Activated CD4-positive, alpha-beta memory T cell treated with anti-CD3 and anti-CD28 coated beads, Interleukin-2, amount 10 ng/mL, durations not matched to agents 7 days and 5 days (primary cell): ENCODE measurements around the gene DPYSL4. TPM values are rescaled to one million over a fixed set of nuclear protein-coding genes. Genes with fewer than 3 reads are reported as not detected.
"Not testable (repeated sequence)": the region's sequence is repeated elsewhere in the genome, so short reads cannot be mapped to it uniquely, and the experiment has no call there.

Experiments
- CTCF ChIA-PET: fragments of 350-600 bp; sonication (Branson Sonifier 250); formaldehyde crosslinking; loops from one replicate; lab custom pipeline; 2021; ENCODE audit warnings: antibody characterized with exemption, inconsistent platforms; lab: Charles Lee
- POLR2A ChIA-PET: fragments of 350-600 bp; sonication (Branson Sonifier 250); formaldehyde crosslinking; loops from one replicate; lab custom pipeline; 2021; ENCODE audit warnings: antibody characterized with exemption; lab: Charles Lee
- DNase-seq: peaks from one replicate; pipeline ENCODE4 v3.0.0-alpha.2; 2020
- H3K27ac Mint-ChIP-seq: one replicate; pipeline ENCODE4 v1.8.0; 2021; ENCODE audit warnings: mild to moderate bottlenecking, mixed read lengths
- H3K27me3 Mint-ChIP-seq: one replicate; pipeline ENCODE4 v1.8.0; 2021; ENCODE audit warnings: mixed read lengths
- H3K36me3 Mint-ChIP-seq: one replicate; pipeline ENCODE4 v1.8.0; 2021; ENCODE audit warnings: low read depth, mixed read lengths
- H3K4me1 Mint-ChIP-seq: one replicate; pipeline ENCODE4 v1.8.0; 2021; ENCODE audit warnings: mixed read lengths
- H3K4me3 Mint-ChIP-seq: one replicate; pipeline ENCODE4 v1.8.0; 2021; ENCODE audit warnings: mild to moderate bottlenecking, mixed read lengths
- H3K9me3 Mint-ChIP-seq: one replicate; pipeline ENCODE4 v1.8.0; 2021; ENCODE audit warnings: mixed read lengths
- total RNA-seq, 2 experiments: library from RNA; stranded (reverse); gene quantifications; one replicate each; pipeline ENCODE4 v1.2.3, GENCODE V29; 2021

DPYSL4 gene
- total RNA-seq, 2 experiments from 2014 or later = 5.4 to 6.7 TPM

DNA sequence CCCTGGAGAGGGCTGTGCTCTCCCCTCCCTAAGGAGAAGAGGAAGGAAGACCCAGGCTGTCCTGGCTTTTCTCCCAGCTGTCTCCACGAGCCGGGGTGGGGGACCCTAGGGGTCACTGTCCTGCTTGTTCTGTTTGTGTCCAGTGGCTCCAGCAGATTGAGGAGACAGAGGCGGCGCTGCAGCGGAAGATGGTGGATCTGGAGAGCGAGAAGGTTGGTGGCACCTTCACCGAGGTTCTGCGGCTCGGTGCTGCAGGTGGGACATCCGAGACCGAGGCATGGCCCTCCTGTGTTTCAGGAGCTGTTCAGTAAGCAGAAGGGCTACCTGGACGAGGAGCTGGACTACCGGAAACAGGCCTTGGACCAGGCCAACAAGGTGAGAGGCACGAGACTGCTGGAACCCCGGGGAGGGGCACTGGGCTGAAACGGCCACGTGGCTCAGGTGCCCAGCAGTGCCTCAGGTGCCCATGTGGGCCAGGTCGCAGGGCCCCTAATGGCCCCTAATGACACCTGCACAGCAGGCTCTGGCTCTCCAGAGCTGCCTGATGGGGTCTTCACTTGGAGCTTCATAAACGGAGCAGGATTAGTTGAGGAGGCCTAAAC is 33.0 kb upstream of the DPYSL4 start:
- H3K36me3 Mint-ChIP-seq = no peaks in the 10 kb centered on the region
- no peak for DNase-seq
- H3K4me1 Mint-ChIP-seq = peaks cover 9% of the 10 kb centered on the region
- ChIA-PET POLR2A (no interaction called here), CTCF (no interaction called here)
- H3K9me3 Mint-ChIP-seq = no peaks in the 10 kb centered on the region
- no peaks in the 10 kb centered on the region for H3K27me3 Mint-ChIP-seq
- no peak overlapping the region for H3K4me3 Mint-ChIP-seq
- H3K27ac Mint-ChIP-seq = no peak overlapping the region

DNA sequence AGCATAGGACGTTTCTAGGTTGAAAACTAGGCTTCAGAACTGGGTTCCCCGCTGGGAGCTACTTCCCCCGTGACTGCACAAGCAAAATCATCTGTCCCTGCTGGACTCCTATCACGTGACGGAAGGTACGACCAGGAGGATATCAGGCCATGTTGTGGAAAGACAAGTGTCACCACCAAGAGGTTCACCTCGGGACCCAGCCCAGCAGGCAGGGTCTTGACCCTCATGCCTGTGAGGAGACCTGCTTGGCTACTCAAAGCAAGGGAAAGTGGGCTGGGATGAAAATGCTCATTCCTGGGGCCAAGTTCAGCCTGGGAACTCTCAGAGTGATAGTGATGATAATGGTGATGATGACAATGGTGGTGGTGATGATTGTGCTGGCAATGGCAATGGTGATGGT is 32.3 kb upstream of the DPYSL4 start:
- no peaks in the 10 kb centered on the region for H3K27me3 Mint-ChIP-seq
- H3K9me3 Mint-ChIP-seq = no peaks in the 10 kb centered on the region
- CTCF ChIA-PET = no interaction called here
- POLR2A ChIA-PET = no interaction called here
- no peaks in the 10 kb centered on the region for H3K36me3 Mint-ChIP-seq
- H3K27ac Mint-ChIP-seq = no peak overlapping the region
- H3K4me1 Mint-ChIP-seq = peaks cover 15% of the 10 kb centered on the region
- no peak overlapping the region for H3K4me3 Mint-ChIP-seq
- DNase-seq = no peak

DNA sequence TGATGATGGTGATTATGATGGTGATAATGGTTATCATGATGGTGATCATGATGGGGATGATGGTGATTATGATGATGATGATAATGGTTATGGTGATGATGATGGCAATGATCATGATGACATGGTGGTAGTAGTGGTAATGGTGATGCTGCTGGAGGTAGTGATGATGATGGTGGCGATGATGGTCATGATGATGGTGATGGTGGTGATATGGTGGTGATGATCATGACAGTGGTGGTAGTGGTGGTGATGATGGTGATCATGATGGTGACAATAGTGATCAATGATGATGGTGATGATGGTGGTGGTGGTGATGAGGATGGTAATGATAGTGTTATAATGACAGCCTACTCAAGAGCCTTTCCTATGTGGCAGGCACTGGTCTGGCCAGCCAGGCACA is 31.8 kb upstream of the DPYSL4 start:
- H3K4me1 Mint-ChIP-seq = peaks cover 16% of the 10 kb centered on the region
- no peak overlapping the region for H3K4me3 Mint-ChIP-seq
- no peak for DNase-seq
- no peaks in the 10 kb centered on the region for H3K36me3 Mint-ChIP-seq
- no peaks in the 10 kb centered on the region for H3K27me3 Mint-ChIP-seq
- no peaks in the 10 kb centered on the region for H3K9me3 Mint-ChIP-seq
- ChIA-PET POLR2A (no interaction called here), CTCF (no interaction called here)
- no peak overlapping the region for H3K27ac Mint-ChIP-seq

DNA sequence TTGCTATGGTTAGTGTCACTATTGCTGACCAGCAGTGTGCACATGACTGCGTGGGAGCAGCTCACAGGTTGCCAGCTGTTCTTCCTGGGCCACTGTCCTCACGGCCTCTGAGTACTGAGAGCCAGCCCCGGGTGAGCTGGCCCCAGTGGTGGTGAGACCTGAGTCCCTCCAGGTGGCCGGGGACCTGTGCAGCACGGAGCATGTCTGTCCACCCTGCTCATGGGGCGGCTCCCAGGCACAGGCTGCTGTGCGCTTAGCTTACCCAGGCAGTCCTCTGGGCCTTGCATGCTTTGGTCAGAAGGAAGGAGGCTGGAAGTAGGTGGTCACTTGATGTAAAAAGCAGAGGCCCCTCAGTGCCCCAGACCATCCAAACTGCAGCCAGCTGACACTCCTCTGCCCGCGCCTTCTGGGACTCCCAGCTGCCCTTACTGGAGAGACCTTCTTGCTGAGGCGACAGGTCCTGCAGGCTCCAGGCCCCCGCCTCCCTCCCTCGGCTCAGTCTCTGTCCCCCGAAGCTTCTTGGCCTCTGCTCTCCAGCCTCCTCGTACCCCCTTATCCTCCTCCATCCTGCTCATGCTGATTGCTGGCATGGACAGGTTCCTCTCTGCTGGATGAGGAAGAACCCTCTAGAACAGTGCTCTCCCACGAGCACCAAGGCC is 30.9 kb upstream of the DPYSL4 start:
- no peaks in the 10 kb centered on the region for H3K36me3 Mint-ChIP-seq
- DNase-seq = no peak
- no peak overlapping the region for H3K27ac Mint-ChIP-seq
- peaks cover 16% of the 10 kb centered on the region for H3K4me1 Mint-ChIP-seq
- no peak overlapping the region for H3K4me3 Mint-ChIP-seq
- no peaks in the 10 kb centered on the region for H3K9me3 Mint-ChIP-seq
- CTCF ChIA-PET = no interaction called here
- POLR2A ChIA-PET = no interaction called here
- no peaks in the 10 kb centered on the region for H3K27me3 Mint-ChIP-seq

DNA sequence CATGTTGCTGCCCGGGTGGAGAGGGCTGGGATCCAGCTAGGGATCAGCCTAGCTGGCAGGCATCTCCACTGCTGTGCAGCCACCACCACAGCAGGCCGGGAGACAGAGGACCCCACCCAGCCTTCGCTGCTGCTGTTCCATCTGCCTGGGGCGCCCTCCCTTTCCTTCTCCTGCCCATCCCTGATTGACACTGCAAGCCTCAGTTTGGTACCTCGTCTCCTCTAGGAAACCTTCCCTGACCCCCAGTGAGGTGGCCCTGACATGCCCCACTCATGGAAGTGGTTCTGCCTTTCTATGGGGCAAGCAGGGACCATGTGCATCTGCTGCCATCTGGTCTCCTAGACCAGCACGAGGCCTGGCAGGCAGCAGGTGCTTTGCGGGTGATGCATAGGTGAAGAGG is 30.4 kb upstream of the DPYSL4 start:
- Mint-ChIP-seq H3K36me3 (no peaks in the 10 kb centered on the region), H3K4me3 (no peak overlapping the region), H3K4me1 (peaks cover 16% of the 10 kb centered on the region), H3K9me3 (no peaks in the 10 kb centered on the region), H3K27ac (no peak overlapping the region), H3K27me3 (no peaks in the 10 kb centered on the region)
- ChIA-PET CTCF (no interaction called here), POLR2A (no interaction called here)
- DNase-seq = no peak

DNA sequence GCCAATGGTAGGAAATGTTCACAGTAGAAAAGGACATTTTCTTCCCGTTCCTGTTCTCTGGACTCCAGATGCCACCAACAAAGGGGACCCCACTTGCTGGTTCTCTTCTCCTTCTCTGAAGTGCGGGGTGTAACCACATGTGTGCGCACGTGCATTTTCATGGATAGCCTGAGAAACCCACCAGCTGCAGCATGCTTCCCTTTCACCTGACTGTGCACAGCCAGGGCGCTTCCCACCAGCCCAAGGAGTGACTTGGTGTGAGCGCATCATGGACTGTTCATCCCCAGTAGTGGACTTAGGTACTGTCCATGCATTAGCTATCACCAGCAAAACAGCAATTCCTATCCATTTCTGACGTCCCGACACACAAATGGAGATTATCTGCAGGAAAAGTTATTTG is 29.6 kb upstream of the DPYSL4 start:
- H3K36me3 Mint-ChIP-seq = no peaks in the 10 kb centered on the region
- H3K4me3 Mint-ChIP-seq = no peak overlapping the region
- H3K4me1 Mint-ChIP-seq = peaks cover 21% of the 10 kb centered on the region
- ChIA-PET CTCF (interaction anchor here (1.1 kb wide), 1 partner anchor 12 kb away, joined by 3 read pairs; no protein-coding TSS in a partner anchor), POLR2A (no interaction called here)
- no peaks in the 10 kb centered on the region for H3K27me3 Mint-ChIP-seq
- no peaks in the 10 kb centered on the region for H3K9me3 Mint-ChIP-seq
- no peak for DNase-seq
- H3K27ac Mint-ChIP-seq = no peak overlapping the region

DNA sequence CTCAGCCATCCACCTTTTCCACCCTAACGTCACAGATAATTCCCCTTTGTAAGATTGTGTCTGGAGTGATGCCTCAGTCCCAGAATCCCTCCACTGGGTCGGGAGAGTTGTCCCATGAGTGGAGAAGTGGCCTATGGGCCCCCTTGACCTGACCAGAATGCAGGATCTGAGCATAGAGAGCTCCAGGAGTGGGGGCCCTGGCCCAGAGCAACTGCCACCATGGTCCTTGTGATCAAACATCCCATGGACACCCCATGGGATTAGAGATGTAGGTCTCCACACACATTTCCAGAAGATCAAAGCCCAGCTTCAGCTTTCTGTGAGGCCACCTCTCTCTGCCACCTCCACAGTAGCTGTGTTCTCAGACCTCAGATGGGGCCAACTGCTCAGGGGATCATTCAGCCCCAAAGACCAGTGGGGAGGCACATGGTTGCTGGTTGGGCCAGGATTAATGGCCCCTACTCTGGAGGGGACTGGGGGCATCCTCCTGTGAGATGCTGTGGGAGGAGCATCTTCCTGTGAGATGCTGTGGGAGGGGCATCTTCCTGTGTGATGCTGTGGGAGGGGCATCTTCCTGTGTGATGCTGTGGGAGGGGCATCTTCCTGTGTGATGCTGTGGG is 28.5 kb upstream of the DPYSL4 start:
- peak; percentile 59 for DNase-seq
- H3K36me3 Mint-ChIP-seq = no peaks in the 10 kb centered on the region
- no peak overlapping the region for H3K4me3 Mint-ChIP-seq
- ChIA-PET POLR2A (no interaction called here), CTCF (interaction anchor here (1.1 kb wide), 1 partner anchor 13 kb away, joined by 3 read pairs; no protein-coding TSS in a partner anchor)
- H3K4me1 Mint-ChIP-seq = peaks cover 32% of the 10 kb centered on the region
- H3K27ac Mint-ChIP-seq = no peak overlapping the region
- no peaks in the 10 kb centered on the region for H3K27me3 Mint-ChIP-seq
- H3K9me3 Mint-ChIP-seq = no peaks in the 10 kb centered on the region

DNA sequence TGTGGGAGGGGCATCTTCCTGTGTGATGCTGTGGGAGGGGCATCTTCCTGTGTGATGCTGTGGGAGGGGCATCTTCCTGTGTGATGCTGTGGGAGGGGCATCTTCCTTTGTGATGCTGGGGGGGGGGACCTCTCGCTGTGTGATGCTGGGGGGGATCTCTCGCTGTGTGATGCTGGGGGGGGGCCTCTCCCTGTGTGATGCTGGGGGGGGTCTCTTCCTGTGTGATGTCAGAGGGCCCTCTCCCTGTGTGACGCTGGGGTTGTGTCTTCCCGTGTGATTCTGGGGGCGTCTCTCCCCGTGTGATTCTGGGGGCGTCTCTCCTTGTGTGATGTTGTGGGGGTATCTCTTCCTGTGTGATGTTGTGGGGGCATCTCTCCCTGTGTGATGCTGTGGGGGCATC is 27.9 kb upstream of the DPYSL4 start:
- Mint-ChIP-seq H3K4me1 (peaks cover 38% of the 10 kb centered on the region), H3K4me3 (peak overlapping the region; percentile 58), H3K36me3 (no peaks in the 10 kb centered on the region), H3K9me3 (no peaks in the 10 kb centered on the region), H3K27ac (peak overlapping the region; percentile 85), H3K27me3 (no peaks in the 10 kb centered on the region)
- DNase-seq = peak; percentile 48
- ChIA-PET CTCF (no interaction called here), POLR2A (no interaction called here)

DNA sequence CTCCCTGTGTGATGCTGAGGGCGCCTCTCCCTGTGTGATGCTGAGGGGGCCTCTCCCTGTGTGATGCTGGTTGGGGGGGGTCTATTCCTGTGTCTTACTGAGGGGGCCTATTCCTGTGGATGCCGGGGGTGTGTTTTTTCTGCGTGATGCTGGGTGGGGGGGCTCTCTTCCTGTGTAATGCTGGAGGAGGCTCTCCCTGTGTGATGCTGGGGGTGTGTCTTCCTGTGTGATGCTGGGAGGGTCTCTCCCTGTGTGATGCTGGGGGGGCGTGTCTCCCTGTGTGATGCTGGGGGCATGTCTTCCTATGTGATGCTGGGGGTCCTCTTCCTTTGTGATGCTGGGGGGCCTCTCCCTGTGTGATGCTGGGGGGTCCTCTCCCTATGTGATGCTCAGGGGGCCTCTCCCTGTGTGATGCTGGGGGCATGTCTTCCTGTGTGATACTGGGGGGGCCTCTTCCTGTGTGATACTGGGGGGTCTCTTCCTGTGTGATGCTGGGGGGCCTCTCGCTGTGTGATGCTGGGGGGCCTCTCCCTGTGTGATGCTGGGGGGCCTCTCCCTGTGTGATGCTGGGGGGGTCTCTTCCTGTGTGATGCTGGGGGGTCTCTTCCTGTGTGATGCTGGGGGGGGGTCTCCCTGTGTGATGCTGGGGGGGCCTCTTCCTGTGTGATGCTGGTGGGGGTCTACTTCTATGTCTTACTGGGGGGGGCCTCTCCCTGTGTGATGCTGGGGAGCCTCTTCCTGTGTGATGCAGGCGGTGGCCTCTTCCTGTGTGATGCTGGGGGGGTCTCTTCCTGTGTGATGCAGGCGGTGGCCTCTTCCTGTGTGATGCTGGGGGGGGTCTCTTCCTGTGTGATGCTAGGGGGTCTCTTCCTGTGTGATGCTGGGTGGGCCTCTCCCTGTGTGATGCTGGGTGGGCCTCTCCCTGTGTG is 27.2 kb upstream of the DPYSL4 start:
- POLR2A ChIA-PET, H3K9me3 Mint-ChIP-seq, H3K36me3 Mint-ChIP-seq, H3K27me3 Mint-ChIP-seq, CTCF ChIA-PET: not testable (repeated sequence)
- Mint-ChIP-seq H3K4me1 (peaks cover 41% of the 10 kb centered on the region), H3K4me3 (peak overlapping the region; percentile 58), H3K27ac (peak overlapping the region; percentile 85)
- DNase-seq = peak; percentile 62

DNA sequence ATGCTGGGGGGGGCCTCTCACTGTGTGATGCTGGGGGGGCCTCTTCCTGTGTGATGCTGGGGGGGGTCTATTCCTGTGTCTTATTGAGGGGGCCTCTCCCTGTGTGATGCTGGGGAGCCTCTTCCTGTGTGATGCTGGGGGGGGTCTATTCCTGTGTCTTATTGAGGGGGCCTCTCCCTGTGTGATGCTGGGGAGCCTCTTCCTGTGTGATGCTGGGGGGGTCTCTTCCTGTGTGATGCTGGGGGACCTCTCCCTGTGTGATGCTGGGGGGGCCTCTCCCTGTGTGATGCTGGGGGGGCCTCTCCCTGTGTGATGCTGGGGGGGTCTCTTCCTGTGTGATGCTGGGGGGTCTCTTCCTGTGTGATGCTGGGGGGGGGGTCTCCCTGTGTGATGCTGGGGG is 26.5 kb upstream of the DPYSL4 start:
- Mint-ChIP-seq H3K27ac (peak overlapping the region; percentile 85), H3K4me1 (peaks cover 41% of the 10 kb centered on the region)
- CTCF ChIA-PET, H3K36me3 Mint-ChIP-seq, POLR2A ChIA-PET, H3K27me3 Mint-ChIP-seq, H3K9me3 Mint-ChIP-seq, H3K4me3 Mint-ChIP-seq, DNase-seq: not testable (repeated sequence)

DNA sequence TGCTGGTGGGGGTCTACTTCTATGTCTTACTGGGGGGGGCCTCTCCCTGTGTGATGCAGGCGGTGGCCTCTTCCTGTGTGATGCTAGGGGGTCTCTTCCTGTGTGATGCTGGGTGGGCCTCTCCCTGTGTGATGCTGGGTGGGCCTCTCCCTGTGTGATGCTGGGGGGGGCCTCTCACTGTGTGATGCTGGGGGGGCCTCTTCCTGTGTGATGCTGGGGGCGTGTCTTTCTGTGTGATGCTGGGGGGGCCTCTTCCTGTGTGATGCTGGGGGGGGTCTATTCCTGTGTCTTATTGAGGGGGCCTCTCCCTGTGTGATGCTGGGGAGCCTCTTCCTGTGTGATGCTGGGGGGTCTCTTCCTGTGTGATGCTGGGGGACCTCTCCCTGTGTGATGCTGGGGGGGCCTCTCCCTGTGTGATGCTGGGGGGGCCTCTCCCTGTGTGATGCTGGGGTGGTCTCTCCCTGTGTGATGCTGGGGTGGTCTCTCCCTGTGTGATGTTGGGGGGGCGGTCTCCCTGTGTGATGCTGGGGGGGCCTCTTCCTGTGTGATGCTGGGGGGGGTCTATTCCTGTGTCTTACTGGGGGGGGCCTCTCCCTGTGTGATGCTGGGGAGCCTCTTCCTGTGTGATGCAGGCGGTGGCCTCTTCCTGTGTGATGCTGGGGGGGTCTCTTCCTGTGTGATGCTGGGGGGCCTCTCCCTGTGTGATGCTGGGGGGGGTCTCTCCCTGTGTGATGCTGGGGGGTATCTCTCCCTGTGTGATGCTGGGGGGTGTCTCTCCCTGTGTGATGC is 25.7 kb upstream of the DPYSL4 start:
- H3K9me3 Mint-ChIP-seq, H3K36me3 Mint-ChIP-seq, CTCF ChIA-PET, POLR2A ChIA-PET, H3K4me3 Mint-ChIP-seq, H3K27me3 Mint-ChIP-seq: not testable (repeated sequence)
- peaks cover 43% of the 10 kb centered on the region for H3K4me1 Mint-ChIP-seq
- peak overlapping the region; percentile 64 for H3K27ac Mint-ChIP-seq
- peak; percentile 33 for DNase-seq

DNA sequence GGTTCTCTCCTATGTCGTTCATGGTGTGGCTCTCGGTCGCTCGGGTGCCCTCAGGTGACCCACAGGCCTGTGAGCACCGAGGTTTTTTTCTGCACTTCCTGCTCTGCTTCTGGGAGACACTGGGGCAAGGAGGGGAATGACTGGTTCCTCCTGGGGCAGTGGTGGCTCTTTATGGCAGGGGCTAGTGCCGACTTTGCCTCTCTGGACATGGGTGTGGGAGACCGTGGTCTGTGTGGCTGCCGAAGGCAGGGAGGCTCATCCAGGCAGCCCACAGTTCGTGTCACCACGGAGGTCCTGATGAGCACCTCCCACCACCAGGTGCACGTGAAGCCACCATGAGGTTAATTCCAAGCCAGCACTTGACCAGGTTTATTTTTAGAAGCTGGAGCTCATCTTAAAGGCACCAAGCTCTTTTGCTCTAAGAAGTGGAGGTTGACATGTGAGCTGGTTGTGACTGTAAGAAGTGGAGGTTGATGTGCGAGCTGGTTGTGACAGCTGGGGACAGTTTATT is 24.7 kb upstream of the DPYSL4 start:
- Mint-ChIP-seq H3K4me3 (peak overlapping the region; percentile 54), H3K27me3 (no peaks in the 10 kb centered on the region), H3K27ac (peak overlapping the region; percentile 98), H3K36me3 (no peaks in the 10 kb centered on the region), H3K9me3 (no peaks in the 10 kb centered on the region), H3K4me1 (peaks cover 52% of the 10 kb centered on the region)
- ChIA-PET CTCF (no interaction called here), POLR2A (interaction anchor here (0.7 to 0.8 kb wide), 2 partner anchors 10 to 169 kb away, joined by 4 read pairs; no protein-coding TSS in a partner anchor)
- peak; percentile 67 for DNase-seq
